ENCODE measurements around the gene STYXL1.

DNA sequence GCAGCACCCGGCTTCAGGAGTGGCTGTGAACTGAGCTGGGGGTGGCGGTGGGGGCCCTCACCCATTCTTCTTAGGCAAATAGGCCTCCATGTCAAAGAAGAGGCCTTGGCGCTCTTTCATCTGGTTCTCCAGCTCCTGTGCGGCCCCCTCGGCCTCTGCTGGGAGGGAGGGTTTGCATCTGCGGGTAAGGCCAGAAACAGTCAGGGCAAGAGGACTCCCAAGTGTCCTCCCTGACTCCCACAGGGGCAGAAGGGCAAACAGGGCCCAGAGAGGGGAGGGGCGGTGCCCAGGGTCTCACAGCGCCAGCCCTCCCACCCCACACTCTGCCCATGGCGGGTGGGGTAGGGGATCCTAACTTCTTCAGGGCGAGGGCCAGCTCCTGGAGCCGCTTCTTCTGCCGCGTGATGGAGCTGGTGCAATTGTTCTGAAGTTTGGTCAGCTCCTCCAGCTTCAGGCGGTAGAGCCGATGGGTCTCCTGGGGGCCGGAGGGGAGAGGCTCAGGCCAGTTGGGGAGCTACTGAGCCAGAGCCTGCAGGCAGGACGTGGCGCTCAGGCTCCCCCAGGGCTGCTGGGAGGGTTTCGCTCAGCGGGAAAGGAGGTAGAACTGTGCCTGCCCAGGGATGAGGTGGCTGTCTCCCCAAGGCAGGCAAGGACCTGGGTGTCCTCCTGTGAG is 55.6 kb downstream of the STYXL1 start:
- TF ChIP-seq, protein P1, sequence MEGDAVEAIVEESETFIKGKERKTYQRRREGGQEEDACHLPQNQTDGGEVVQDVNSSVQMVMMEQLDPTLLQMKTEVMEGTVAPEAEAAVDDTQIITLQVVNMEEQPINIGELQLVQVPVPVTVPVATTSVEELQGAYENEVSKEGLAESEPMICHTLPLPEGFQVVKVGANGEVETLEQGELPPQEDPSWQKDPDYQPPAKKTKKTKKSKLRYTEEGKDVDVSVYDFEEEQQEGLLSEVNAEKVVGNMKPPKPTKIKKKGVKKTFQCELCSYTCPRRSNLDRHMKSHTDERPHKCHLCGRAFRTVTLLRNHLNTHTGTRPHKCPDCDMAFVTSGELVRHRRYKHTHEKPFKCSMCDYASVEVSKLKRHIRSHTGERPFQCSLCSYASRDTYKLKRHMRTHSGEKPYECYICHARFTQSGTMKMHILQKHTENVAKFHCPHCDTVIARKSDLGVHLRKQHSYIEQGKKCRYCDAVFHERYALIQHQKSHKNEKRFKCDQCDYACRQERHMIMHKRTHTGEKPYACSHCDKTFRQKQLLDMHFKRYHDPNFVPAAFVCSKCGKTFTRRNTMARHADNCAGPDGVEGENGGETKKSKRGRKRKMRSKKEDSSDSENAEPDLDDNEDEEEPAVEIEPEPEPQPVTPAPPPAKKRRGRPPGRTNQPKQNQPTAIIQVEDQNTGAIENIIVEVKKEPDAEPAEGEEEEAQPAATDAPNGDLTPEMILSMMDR (IDR thresholded peaks at IDR 0.05), result no peak
- no peak for TF ChIP-seq POLR2A (IDR thresholded peaks at IDR 0.05)

Data from right lobe of liver (tissue), 4 donors.